VCaP (cell line): ENCODE results near the gene TXNL4A.
A peak's percentile ranks its signal among the peaks of the same experiment; 100 is the strongest.

Source experiments
- H3K27ac ChIP-seq: fragments of 450-650 bp; 2 replicates; pipeline ENCODE4 v1.5.1; 2017
- CTCF ChIP-seq: fragments of 450-650 bp; conservative IDR thresholded peaks from 2 replicates; pipeline ENCODE4 v1.5.1; 2017; ENCODE audit warnings: mild to moderate bottlenecking, moderate library complexity

TXNL4A gene

GRCh38 chr18:79988451-79989194 lies at the start of gene TXNL4A:
TXNL4A (minus strand) TSS chr18:79988563; CDS start chr18:79988392, 171 bp downstream.
- H3K27ac ChIP-seq: peak within 1 kb of the TSS; percentile 93
- no peak for TF ChIP-seq CTCF

GRCh38 chr18:80037300-80037699 lies 48.9 kb upstream of the TXNL4A start:
- TF ChIP-seq CTCF: no peak

GRCh38 chr18:80035997-80036396 lies 47.6 kb upstream of the TXNL4A start:
- no peak overlapping the region for H3K27ac ChIP-seq

More at GRCh38 chr18:80037300-80037699, 48.9 kb upstream of the TXNL4A start:
- H3K27ac ChIP-seq: no peak overlapping the region

GRCh38 chr18:80034852-80035406 lies 46.6 kb upstream of the TXNL4A start:
- H3K27ac ChIP-seq: peak overlapping the region; percentile 80
- TF ChIP-seq CTCF: no peak; the same call in 1 of the 2 replicates

More at GRCh38 chr18:80035997-80036396, 47.6 kb upstream of the TXNL4A start:
- no peak for TF ChIP-seq CTCF

- TF ChIP-seq CTCF: peak; percentile 53
- peak within 1 kb of the TSS; percentile 80 for H3K27ac ChIP-seq
Observed at GRCh38 chr18:80034068-80034851, 45.9 kb upstream of the TXNL4A start, which contains the start of gene RBFA. RBFA (plus strand) TSS chr18:80034434; CDS start chr18:80034496, 62 bp downstream.

- no peak for TF ChIP-seq CTCF
- peak overlapping the region; percentile 80 for H3K27ac ChIP-seq
Observed at GRCh38 chr18:80033181-80034067, 45.1 kb upstream of the TXNL4A start.
